Progenitor cell of endocrine pancreas (in vitro differentiated cells): ENCODE measurements around the gene ROR2. TPM values are rescaled to one million over a fixed set of nuclear protein-coding genes. Genes with fewer than 3 reads are reported as not detected.

Experiments used
- DNase-seq: peaks from one replicate; pipeline ENCODE4 v3.0.0; 2021; ENCODE audit warnings: low spot score; ENCODE audit not compliant: unreplicated experiment
- H3K27ac Mint-ChIP-seq: 2 replicates; pipeline ENCODE4 v1.8.0; 2021; ENCODE audit warnings: mild to moderate bottlenecking, moderate library complexity, mixed read lengths
- H3K27me3 Mint-ChIP-seq: 2 replicates; pipeline ENCODE4 v1.8.0; 2021; ENCODE audit warnings: mixed read lengths
- H3K36me3 Mint-ChIP-seq: 2 replicates; pipeline ENCODE4 v1.8.0; 2022; ENCODE audit warnings: mixed read lengths; ENCODE audit not compliant: insufficient read depth
- H3K4me1 Mint-ChIP-seq: 2 replicates; pipeline ENCODE4 v1.8.0; 2021; ENCODE audit warnings: low read depth, mixed read lengths
- H3K4me3 Mint-ChIP-seq: 2 replicates; pipeline ENCODE4 v1.8.0; 2021; ENCODE audit warnings: low read depth, mild to moderate bottlenecking, moderate library complexity, mixed read lengths
- H3K9me3 Mint-ChIP-seq: 2 replicates; pipeline ENCODE4 v1.8.0; 2021; ENCODE audit warnings: low read depth, mixed read lengths
- total RNA-seq: library from RNA; stranded (reverse); gene quantifications from 2 replicates; pipeline ENCODE4 v1.2.1, GENCODE V29; 2021
- TF ChIP-seq, protein P1 (sequence below): fragments of 200-600 bp; sonication (generic); IDR thresholded peaks from one replicate; pipeline ENCODE4 v1.5.0; 2021; ENCODE audit warnings: antibody characterized with exemption, mild to moderate bottlenecking; ENCODE audit not compliant: unreplicated experiment

ROR2 gene
- total RNA-seq, 1 donor from 2014 or later, result 23.6 TPM

DNA sequence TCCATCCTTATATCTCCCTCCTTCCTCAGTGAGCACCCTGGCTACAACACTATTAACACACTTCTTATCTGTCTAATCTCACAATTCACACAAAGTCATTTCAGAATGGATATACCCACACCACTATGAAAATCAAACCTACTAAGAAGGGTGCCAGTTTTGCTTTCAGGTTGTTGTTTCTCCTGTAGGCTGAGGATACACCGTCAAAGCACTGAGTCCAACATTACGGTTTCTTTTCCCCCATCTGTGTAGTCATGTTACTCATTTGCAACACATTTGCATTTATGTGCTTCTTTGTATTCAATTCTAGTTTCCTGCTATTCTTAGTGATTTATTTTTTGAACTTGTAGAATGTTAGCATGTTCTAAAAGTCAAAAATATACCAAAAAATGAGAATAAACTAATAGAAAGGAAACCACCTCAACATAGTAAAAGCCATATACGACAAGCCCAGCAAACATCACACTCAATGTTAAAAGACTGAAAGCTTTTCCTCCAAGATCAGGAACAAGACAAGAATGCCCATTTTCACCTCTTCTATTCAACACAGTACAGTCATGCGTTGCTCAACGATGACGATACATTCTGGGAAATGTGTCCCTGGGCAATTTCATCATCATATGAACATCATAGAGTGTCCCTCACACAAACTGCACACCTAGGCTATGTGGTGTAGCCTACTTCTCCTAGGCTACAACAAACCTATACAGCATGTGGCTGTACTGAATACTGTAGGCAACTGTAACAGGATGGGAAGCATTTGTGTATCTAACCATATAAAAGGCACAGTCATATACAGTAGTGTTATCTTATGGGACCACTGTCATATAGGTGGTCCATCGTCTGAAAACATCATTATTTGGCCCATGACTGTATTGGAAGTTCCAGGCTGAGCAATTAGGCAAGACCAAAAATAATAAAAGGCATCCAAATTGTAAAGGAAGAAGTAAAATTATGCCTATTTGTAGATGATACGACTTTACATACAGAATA is 6.3 kb downstream of the ROR2 start:
- Mint-ChIP-seq H3K27me3 (peaks cover 10% of the 10 kb centered on the region), H3K4me1 (peaks cover 32% of the 10 kb centered on the region), H3K4me3 (no peak overlapping the region), H3K36me3 (peaks cover 5% of the 10 kb centered on the region), H3K27ac (no peak overlapping the region), H3K9me3 (no peaks in the 10 kb centered on the region)
- TF ChIP-seq, protein P1, sequence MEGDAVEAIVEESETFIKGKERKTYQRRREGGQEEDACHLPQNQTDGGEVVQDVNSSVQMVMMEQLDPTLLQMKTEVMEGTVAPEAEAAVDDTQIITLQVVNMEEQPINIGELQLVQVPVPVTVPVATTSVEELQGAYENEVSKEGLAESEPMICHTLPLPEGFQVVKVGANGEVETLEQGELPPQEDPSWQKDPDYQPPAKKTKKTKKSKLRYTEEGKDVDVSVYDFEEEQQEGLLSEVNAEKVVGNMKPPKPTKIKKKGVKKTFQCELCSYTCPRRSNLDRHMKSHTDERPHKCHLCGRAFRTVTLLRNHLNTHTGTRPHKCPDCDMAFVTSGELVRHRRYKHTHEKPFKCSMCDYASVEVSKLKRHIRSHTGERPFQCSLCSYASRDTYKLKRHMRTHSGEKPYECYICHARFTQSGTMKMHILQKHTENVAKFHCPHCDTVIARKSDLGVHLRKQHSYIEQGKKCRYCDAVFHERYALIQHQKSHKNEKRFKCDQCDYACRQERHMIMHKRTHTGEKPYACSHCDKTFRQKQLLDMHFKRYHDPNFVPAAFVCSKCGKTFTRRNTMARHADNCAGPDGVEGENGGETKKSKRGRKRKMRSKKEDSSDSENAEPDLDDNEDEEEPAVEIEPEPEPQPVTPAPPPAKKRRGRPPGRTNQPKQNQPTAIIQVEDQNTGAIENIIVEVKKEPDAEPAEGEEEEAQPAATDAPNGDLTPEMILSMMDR, result no peak
- DNase-seq, result no peak

DNA sequence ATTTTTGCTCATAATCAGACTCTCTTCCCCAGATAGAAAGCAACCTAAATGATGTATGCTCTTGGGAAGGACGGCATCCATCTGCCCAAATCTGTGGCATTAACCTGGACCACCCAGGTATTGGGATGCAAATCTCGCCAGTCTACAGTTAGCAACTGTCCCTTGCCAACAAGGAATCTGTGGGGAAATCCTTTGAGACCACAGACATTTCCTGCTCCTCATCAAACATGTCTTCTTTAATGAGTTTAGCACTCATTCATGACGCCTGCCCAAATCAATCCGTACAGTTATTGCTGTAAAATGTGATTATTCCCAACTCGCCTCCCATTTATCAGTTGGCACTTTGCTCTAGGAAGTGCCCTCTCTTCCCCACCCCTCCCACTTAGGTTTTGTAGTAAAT is 7.8 kb downstream of the ROR2 start:
- no peak overlapping the region for H3K4me3 Mint-ChIP-seq
- peaks cover 10% of the 10 kb centered on the region for H3K27me3 Mint-ChIP-seq
- no peak for DNase-seq
- peak overlapping the region; percentile 25 for H3K27ac Mint-ChIP-seq
- no peaks in the 10 kb centered on the region for H3K9me3 Mint-ChIP-seq
- TF ChIP-seq, protein P1, result no peak
- peaks cover 25% of the 10 kb centered on the region for H3K4me1 Mint-ChIP-seq
- H3K36me3 Mint-ChIP-seq, result peaks cover 5% of the 10 kb centered on the region

DNA sequence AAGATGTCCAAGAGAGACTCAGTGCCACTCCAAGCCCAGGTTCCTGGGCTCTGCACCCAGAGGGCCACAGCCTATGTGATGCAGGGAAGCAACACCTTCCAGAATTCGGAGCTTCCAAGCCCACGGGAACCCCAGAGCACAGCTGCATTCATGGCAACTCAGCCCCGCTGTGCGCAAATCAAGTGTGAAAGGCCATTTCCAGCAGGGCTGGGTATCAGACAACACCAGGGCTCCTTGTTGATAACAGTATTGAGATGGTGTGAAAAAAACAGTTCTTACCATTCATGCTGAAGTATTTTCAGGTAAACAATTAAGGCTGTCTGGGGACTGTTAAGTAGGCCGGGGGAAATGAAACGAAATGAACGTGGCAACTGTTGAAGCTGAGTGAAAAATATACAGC is 10.1 kb downstream of the ROR2 start:
- peaks cover 10% of the 10 kb centered on the region for H3K27me3 Mint-ChIP-seq
- DNase-seq, result no peak
- peaks cover 5% of the 10 kb centered on the region for H3K36me3 Mint-ChIP-seq
- H3K27ac Mint-ChIP-seq, result no peak overlapping the region
- H3K4me1 Mint-ChIP-seq, result peaks cover 18% of the 10 kb centered on the region
- TF ChIP-seq, protein P1, result no peak
- no peaks in the 10 kb centered on the region for H3K9me3 Mint-ChIP-seq
- H3K4me3 Mint-ChIP-seq, result no peak overlapping the region

DNA sequence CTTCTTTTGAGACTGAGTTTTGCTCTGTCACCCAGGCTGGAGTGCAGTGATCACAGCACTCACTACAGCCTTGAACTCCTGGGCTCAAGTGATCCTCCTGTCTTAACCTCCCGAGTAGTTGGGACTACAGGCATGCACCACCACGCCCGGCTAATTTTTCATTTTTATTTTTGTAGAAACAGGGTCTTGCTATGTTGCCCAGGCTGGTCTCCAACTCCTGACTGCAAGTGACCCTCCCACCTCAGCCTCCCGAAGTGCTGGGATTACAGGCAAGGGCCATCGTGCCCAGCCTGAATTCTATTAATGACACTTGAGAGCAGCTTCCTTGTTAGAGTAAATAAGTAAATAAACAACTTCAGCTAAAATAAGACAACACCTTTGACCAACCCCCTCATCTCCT is 12.3 kb downstream of the ROR2 start:
- TF ChIP-seq, protein P1, result no peak
- no peak for DNase-seq
- H3K4me3 Mint-ChIP-seq, result no peak overlapping the region
- H3K4me1 Mint-ChIP-seq, result peaks cover 14% of the 10 kb centered on the region
- peaks cover 10% of the 10 kb centered on the region for H3K27me3 Mint-ChIP-seq
- H3K27ac Mint-ChIP-seq, result no peak overlapping the region
- H3K9me3 Mint-ChIP-seq, result no peaks in the 10 kb centered on the region
- H3K36me3 Mint-ChIP-seq, result peaks cover 6% of the 10 kb centered on the region

DNA sequence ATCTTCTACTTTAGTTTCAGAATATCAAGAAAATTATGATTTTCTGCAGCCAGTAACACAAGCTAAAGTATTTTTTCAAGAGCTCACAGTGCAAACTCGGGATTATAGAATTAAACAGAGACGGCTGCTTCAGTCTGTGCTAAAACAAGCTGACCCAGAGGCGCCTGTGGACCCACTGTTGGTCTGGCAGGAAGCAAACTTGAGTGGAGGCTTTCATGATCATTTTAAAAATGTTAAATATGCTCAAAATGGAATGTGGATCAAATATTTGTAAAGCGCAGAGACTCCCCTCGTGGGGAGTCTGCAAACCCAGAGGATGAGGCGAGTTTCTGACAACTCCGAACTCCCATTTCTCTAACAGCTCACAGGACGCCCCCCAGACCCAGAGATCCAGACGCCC is 13.0 kb downstream of the ROR2 start:
- peaks cover 14% of the 10 kb centered on the region for H3K4me1 Mint-ChIP-seq
- no peak overlapping the region for H3K27ac Mint-ChIP-seq

More for the DNA sequence above, 13.0 kb downstream of the ROR2 start:
- H3K9me3 Mint-ChIP-seq, result no peaks in the 10 kb centered on the region
- TF ChIP-seq, protein P1, result no peak
- no peak for DNase-seq
- H3K36me3 Mint-ChIP-seq, result peaks cover 6% of the 10 kb centered on the region
- H3K4me3 Mint-ChIP-seq, result no peak overlapping the region
- peaks cover 10% of the 10 kb centered on the region for H3K27me3 Mint-ChIP-seq
